IPS-15b (cell line): ENCODE measurements around the gene DPF1.
"Not testable (repeated sequence)": the region's sequence is repeated elsewhere in the genome, so short reads cannot be mapped to it uniquely, and the experiment has no call there.

Source experiments
- H3K27me3 ChIP-seq: one replicate; pipeline ENCODE4 v1.6.1; 2013; ENCODE audit warnings: low read length; ENCODE audit not compliant: control insufficient read depth, insufficient read depth
- H3K36me3 ChIP-seq: one replicate; pipeline ENCODE4 v1.6.1; 2013; ENCODE audit warnings: low read length; ENCODE audit not compliant: control insufficient read depth, insufficient read depth
- H3K4me1 ChIP-seq: one replicate; pipeline ENCODE4 v1.6.1; 2013; ENCODE audit warnings: mild to moderate bottlenecking, low read length; ENCODE audit not compliant: control insufficient read depth, insufficient read depth
- H3K4me3 ChIP-seq: one replicate; pipeline ENCODE4 v1.5.1; 2013; ENCODE audit warnings: low read depth, low read length
- H3K9ac ChIP-seq: one replicate; pipeline ENCODE4 v1.6.1; 2013; ENCODE audit warnings: low read depth, mild to moderate bottlenecking, low read length
- H3K9me3 ChIP-seq: one replicate; pipeline ENCODE4 v1.6.1; 2013; ENCODE audit warnings: mild to moderate bottlenecking, low read length; ENCODE audit not compliant: control insufficient read depth, insufficient read depth

The DPF1 gene

GRCh38 chr19:38227287-38228004 is 3.4 kb upstream of the DPF1 start:
- peak overlapping the region; percentile 33 for H3K4me3 ChIP-seq
- H3K9me3 ChIP-seq, result no peaks in the 10 kb centered on the region
- H3K27me3 ChIP-seq, result peaks cover 9% of the 10 kb centered on the region
- H3K36me3 ChIP-seq, result no peaks in the 10 kb centered on the region
- peaks cover 9% of the 10 kb centered on the region for H3K4me1 ChIP-seq
- H3K9ac ChIP-seq, result no peak overlapping the region

GRCh38 chr19:38224863-38225218 is 819 bp upstream of the DPF1 start:
- H3K36me3 ChIP-seq, H3K4me1 ChIP-seq, H3K4me3 ChIP-seq, H3K9me3 ChIP-seq, H3K27me3 ChIP-seq, H3K9ac ChIP-seq: not testable (repeated sequence)

- no peaks in the 10 kb centered on the region for H3K36me3 ChIP-seq
- H3K27me3 ChIP-seq, result no peaks in the 10 kb centered on the region
- no peak overlapping the region for H3K9ac ChIP-seq
- no peaks in the 10 kb centered on the region for H3K9me3 ChIP-seq
- peak overlapping the region; percentile 51 for H3K4me3 ChIP-seq
- H3K4me1 ChIP-seq, result peaks cover 9% of the 10 kb centered on the region
Observed at GRCh38 chr19:38223617-38224013, 407 bp downstream of the DPF1 start.

DNA sequence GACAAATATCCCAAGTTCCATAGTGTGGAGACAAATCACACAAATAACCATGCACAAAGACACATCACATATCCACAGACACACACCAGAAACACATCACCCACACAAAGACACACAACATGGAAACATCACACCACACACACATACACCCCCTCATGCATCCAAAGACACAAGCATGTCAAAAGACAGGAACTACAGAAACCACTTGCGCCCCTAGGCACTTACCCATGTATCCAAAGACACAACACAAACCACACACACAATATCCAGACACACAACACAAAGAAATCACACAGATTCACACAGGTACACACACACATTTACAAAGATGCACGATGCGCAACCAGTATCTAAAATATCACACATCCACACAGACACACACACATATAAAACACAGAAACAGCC is 901 bp downstream of the DPF1 start:
- peaks cover 4% of the 10 kb centered on the region for H3K36me3 ChIP-seq
- H3K27me3 ChIP-seq, result no peaks in the 10 kb centered on the region
- peak overlapping the region; percentile 2 for H3K4me3 ChIP-seq
- H3K9me3 ChIP-seq, result no peaks in the 10 kb centered on the region
- H3K9ac ChIP-seq, result no peak overlapping the region
- H3K4me1 ChIP-seq, result peaks cover 9% of the 10 kb centered on the region

- no peaks in the 10 kb centered on the region for H3K9me3 ChIP-seq
- peak overlapping the region; percentile 2 for H3K4me3 ChIP-seq
- no peaks in the 10 kb centered on the region for H3K27me3 ChIP-seq
- peaks cover 7% of the 10 kb centered on the region for H3K4me1 ChIP-seq
- peaks cover 7% of the 10 kb centered on the region for H3K36me3 ChIP-seq
- no peak overlapping the region for H3K9ac ChIP-seq
Observed at GRCh38 chr19:38221919-38222830, 1.8 kb downstream of the DPF1 start.

DNA sequence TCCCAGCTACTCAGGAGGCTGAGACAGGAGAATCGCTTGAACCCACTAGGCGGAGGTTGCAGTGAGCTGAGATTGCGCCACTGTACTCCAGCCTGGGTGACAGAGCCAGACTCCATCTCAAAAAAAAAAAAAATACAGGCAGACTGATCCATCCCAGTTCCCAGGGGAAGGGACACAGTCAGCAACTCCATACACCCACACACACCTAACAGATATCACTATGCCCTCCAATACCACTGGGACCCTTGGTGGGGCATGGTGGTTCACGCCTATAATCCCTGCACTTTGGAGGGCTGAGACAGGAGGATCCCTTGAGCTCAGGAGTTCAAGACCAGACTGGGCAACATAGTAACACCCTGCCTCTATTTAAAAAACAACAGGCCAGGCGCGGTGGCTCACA is 2.6 kb downstream of the DPF1 start:
- no peak overlapping the region for H3K9ac ChIP-seq
- H3K4me3 ChIP-seq, result no peak overlapping the region
- peaks cover 2% of the 10 kb centered on the region for H3K4me1 ChIP-seq
- H3K36me3 ChIP-seq, result peaks cover 7% of the 10 kb centered on the region
- H3K27me3 ChIP-seq, result no peaks in the 10 kb centered on the region
- H3K9me3 ChIP-seq, result no peaks in the 10 kb centered on the region

DNA sequence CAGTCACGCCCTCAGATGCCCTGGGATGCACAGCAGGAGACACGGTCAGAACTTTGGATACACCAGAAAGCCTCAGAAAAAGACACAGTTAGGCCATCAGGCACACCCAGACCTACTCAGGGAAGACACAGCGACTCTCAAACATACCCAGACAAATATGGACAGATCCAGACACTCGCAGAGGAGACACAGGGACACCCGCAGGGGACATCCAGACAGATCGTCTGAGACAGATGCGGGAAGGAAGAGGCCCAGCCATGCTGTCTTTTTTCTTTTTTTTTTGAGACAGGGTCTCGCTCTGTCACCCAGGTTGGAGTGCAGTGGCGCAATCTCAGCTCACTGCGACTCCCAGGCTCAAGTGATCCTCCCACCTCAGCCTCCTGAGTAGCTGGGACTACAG is 4.8 kb downstream of the DPF1 start:
- no peaks in the 10 kb centered on the region for H3K27me3 ChIP-seq
- H3K36me3 ChIP-seq, result peaks cover 12% of the 10 kb centered on the region
- peaks cover 2% of the 10 kb centered on the region for H3K4me1 ChIP-seq
- no peak overlapping the region for H3K4me3 ChIP-seq
- no peak overlapping the region for H3K9ac ChIP-seq
- H3K9me3 ChIP-seq, result no peaks in the 10 kb centered on the region

DNA sequence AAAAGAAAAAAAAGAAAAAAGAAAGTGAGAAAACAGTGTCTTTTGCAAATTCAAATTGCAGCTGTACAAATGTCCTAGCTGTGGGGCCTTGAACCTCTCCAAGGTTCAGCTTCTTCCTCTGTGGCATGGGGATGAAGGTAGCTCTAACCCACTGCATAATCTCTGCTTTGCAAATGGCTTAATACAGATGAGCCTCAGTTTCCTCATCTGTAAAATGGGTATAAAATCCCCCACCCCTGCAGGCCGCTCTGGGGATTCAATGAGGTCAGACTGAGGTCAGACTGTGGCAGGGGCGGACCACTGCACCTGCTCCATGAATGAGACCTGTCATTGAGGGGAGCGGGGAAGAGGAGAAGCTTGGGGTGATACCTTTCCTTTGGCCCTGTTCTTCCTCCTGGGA is 5.8 kb downstream of the DPF1 start:
- H3K27me3 ChIP-seq, result no peaks in the 10 kb centered on the region
- no peak overlapping the region for H3K9ac ChIP-seq
- no peaks in the 10 kb centered on the region for H3K4me1 ChIP-seq
- no peaks in the 10 kb centered on the region for H3K9me3 ChIP-seq
- H3K4me3 ChIP-seq, result no peak overlapping the region
- H3K36me3 ChIP-seq, result peaks cover 16% of the 10 kb centered on the region

DNA sequence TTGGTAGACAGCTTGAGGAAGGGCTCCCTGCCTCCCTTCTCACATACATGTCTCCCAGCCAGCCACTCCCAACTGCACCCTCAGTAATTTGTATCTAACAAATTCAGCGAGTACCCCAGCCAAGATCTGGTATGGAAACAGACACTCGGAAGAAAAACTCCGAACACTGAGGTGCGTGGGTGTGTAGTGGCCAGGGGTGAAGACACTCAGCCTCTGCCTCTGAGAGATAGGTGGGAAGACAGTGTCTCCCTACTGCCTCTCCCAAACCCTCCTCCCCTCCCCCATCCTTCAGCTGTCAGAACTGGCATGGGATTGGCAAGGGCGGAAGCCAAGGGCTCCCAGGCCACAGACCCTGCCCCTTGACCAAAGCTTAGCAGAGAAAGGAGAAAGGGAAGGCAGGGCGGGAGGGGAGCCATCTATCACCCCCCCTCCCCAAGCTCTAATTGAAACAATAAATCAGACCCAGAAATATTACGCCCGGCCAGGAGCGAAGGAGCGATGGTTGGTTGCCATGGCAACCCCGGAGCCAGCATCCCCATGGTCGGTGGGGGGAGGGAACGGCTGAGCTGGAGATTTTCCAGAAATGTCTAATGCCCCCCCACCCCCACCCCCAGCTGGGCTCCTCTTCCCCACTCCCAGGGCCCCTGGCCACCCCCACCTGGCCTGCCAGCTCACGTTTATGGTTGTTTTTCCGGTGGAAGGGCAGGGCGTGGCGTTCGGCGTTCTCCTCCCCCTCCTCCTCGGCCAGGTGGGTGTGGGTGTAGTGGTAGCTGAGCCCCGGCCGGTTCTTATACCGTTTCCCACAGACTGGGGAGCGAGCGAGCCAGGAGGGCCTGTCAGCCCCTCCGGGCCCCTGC is 7.0 kb downstream of the DPF1 start:
- no peaks in the 10 kb centered on the region for H3K9me3 ChIP-seq
- peaks cover 16% of the 10 kb centered on the region for H3K36me3 ChIP-seq
- H3K9ac ChIP-seq, result no peak overlapping the region
- no peak overlapping the region for H3K4me3 ChIP-seq
- no peaks in the 10 kb centered on the region for H3K27me3 ChIP-seq
- no peaks in the 10 kb centered on the region for H3K4me1 ChIP-seq

GRCh38 chr19:38213911-38214625 is 10.0 kb downstream of the DPF1 start:
- no peaks in the 10 kb centered on the region for H3K9me3 ChIP-seq
- H3K36me3 ChIP-seq, result peaks cover 16% of the 10 kb centered on the region
- H3K4me1 ChIP-seq, result peaks cover 3% of the 10 kb centered on the region
- no peak overlapping the region for H3K4me3 ChIP-seq
- no peak overlapping the region for H3K9ac ChIP-seq
- H3K27me3 ChIP-seq, result no peaks in the 10 kb centered on the region

- Histone ChIP-seq H3K9ac (no peak overlapping the region), H3K27me3 (no peaks in the 10 kb centered on the region), H3K4me3 (no peak overlapping the region), H3K9me3 (no peaks in the 10 kb centered on the region), H3K4me1 (peaks cover 6% of the 10 kb centered on the region), H3K36me3 (peaks cover 15% of the 10 kb centered on the region)
Observed at GRCh38 chr19:38213469-38213868, 10.6 kb downstream of the DPF1 start.
